ENCODE measurements around the gene SSRP1. TPM values are rescaled to one million over a fixed set of nuclear protein-coding genes. Genes with fewer than 3 reads are reported as not detected.
A peak's percentile ranks its signal among the peaks of the same experiment; 100 is the strongest.

SSRP1 gene
- polyA plus RNA-seq, 1 experiment = 113 TPM

- TF ChIP-seq, protein P1, sequence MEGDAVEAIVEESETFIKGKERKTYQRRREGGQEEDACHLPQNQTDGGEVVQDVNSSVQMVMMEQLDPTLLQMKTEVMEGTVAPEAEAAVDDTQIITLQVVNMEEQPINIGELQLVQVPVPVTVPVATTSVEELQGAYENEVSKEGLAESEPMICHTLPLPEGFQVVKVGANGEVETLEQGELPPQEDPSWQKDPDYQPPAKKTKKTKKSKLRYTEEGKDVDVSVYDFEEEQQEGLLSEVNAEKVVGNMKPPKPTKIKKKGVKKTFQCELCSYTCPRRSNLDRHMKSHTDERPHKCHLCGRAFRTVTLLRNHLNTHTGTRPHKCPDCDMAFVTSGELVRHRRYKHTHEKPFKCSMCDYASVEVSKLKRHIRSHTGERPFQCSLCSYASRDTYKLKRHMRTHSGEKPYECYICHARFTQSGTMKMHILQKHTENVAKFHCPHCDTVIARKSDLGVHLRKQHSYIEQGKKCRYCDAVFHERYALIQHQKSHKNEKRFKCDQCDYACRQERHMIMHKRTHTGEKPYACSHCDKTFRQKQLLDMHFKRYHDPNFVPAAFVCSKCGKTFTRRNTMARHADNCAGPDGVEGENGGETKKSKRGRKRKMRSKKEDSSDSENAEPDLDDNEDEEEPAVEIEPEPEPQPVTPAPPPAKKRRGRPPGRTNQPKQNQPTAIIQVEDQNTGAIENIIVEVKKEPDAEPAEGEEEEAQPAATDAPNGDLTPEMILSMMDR (IDR thresholded peaks at IDR 0.05; ENCODE audit: low read depth, low read length) = peak; percentile 65
- no peak overlapping the region for H3K4me3 ChIP-seq (ENCODE audit: low read depth, low read length)
- peaks cover 7% of the 10 kb centered on the region for H3K27me3 ChIP-seq (ENCODE audit: control insufficient read depth, insufficient read depth, low read length)
- DNase-seq (ENCODE audit: low read depth, low spot score) = no peak
- H3K9me3 ChIP-seq (ENCODE audit: control insufficient read depth, insufficient read depth, low read length) = peaks cover 2% of the 10 kb centered on the region
- ChIA-PET CTCF (interaction anchor here (0.5 to 2.2 kb wide), 36 partner anchors 9 to 1429 kb away, joined by 3 to 41 read pairs (median 4); partner anchors contain the start of genes RTN4RL2 and TNKS1BP1), POLR2A (interaction anchor here (1.1 kb wide), 1 partner anchor 295 kb away, joined by 3 read pairs; no protein-coding TSS in a partner anchor)
- H3K27ac ChIP-seq (ENCODE audit: low read depth, low read length) = no peak overlapping the region
Observed at GRCh38 chr11:57345555-57346211, 10.0 kb upstream of the SSRP1 start.

- ChIA-PET POLR2A (no interaction called here), CTCF (interaction anchor here (1.9 to 2.2 kb wide), 2 partner anchors 113 to 139 kb away, joined by 11 to 19 read pairs; no protein-coding TSS in a partner anchor)
- Histone ChIP-seq H3K27ac (ENCODE audit: low read depth, low read length) (no peak overlapping the region), H3K27me3 (ENCODE audit: control insufficient read depth, insufficient read depth, low read length) (peaks cover 14% of the 10 kb centered on the region), H3K4me3 (ENCODE audit: low read depth, low read length) (no peak overlapping the region), H3K9me3 (ENCODE audit: control insufficient read depth, insufficient read depth, low read length) (no peaks in the 10 kb centered on the region; the same call in 1 of the 2 replicates)
- DNase-seq (ENCODE audit: low read depth, low spot score) = no peak
- TF ChIP-seq, protein P1 (IDR thresholded peaks at IDR 0.05; ENCODE audit: low read depth, low read length) = no peak
Observed at GRCh38 chr11:57344826-57345225, 9.1 kb upstream of the SSRP1 start.

- Histone ChIP-seq H3K27ac (ENCODE audit: low read depth, low read length) (no peak overlapping the region), H3K9me3 (ENCODE audit: control insufficient read depth, insufficient read depth, low read length) (no peaks in the 10 kb centered on the region), H3K27me3 (ENCODE audit: control insufficient read depth, insufficient read depth, low read length) (peaks cover 21% of the 10 kb centered on the region), H3K4me3 (ENCODE audit: low read depth, low read length) (no peak overlapping the region)
- TF ChIP-seq, protein P1 (IDR thresholded peaks at IDR 0.05; ENCODE audit: low read depth, low read length) = no peak
- DNase-seq (ENCODE audit: low read depth, low spot score) = no peak
- CTCF ChIA-PET = interaction anchor here (0.7 to 2.1 kb wide), 5 partner anchors 8 to 296 kb away, joined by 3 to 6 read pairs (median 4); no protein-coding TSS in a partner anchor
- POLR2A ChIA-PET = no interaction called here
Observed at GRCh38 chr11:57343825-57344224, 8.1 kb upstream of the SSRP1 start.

DNA sequence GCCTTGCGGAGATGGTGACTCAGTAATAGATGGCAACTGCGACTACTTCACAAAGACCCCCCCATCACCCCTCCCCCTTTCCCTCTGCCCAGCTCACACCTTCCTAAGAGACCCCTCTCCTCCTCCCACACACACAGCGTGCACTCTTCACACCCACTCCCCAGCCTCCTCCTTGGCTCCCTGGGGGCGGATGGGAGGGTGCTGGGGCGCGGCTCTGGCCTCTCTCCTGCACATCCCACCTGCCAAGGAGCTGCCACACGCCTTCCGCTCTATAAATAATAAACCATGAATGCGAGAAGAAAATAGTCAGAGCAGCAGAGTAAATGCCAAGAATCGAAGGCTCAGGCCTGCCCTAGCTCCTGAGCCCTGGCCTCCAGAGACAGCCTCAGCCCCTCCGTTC lies 7.0 kb upstream of the SSRP1 start:
- CTCF ChIA-PET = interaction anchor here (0.5 to 2.1 kb wide), 5 partner anchors 97 to 332 kb away, joined by 3 to 6 read pairs (median 3); no protein-coding TSS in a partner anchor
- TF ChIP-seq, protein P1 (IDR thresholded peaks at IDR 0.05; ENCODE audit: low read depth, low read length) = no peak

DNA sequence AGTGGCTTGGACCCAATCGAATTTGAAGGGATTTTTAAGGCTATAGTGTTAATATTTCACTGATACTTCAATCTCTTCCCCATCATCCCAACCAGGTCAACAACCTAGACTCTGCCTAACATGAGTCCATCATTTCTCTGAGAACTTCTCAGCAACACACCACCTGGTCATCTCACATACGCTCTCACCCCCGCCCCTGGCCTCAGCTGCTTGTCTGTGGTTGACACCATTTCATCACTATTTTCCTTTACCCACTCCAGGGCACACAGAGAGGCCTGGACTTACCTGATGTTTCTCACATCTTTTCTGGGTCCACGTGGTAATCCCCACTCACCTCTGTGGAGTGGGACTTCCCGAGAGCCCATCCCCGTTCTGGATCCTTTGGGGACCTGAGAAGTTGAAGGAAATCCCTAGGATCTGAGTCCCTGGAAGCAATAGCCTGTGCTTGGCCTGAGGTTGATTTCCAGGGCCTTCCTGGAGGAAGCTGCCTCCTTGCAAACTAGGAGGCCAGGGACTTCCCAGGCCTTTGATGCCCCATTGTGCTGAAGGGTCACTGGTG lies 5.6 kb upstream of the SSRP1 start:
- CTCF ChIA-PET = interaction anchor here (0.6 kb wide), 1 partner anchor 117 kb away, joined by 9 read pairs; no protein-coding TSS in a partner anchor
- POLR2A ChIA-PET = no interaction called here
- TF ChIP-seq, protein P1 (IDR thresholded peaks at IDR 0.05; ENCODE audit: low read depth, low read length) = no peak
- Histone ChIP-seq H3K27ac (ENCODE audit: low read depth, low read length) (no peak overlapping the region), H3K9me3 (ENCODE audit: control insufficient read depth, insufficient read depth, low read length) (no peaks in the 10 kb centered on the region), H3K27me3 (ENCODE audit: control insufficient read depth, insufficient read depth, low read length) (peaks cover 25% of the 10 kb centered on the region), H3K4me3 (ENCODE audit: low read depth, low read length) (no peak overlapping the region)
- no peak for DNase-seq (ENCODE audit: low read depth, low spot score)

More for the DNA sequence above, 7.0 kb upstream of the SSRP1 start:
- Histone ChIP-seq H3K27me3 (ENCODE audit: control insufficient read depth, insufficient read depth, low read length) (peaks cover 25% of the 10 kb centered on the region), H3K27ac (ENCODE audit: low read depth, low read length) (no peak overlapping the region), H3K9me3 (ENCODE audit: control insufficient read depth, insufficient read depth, low read length) (no peaks in the 10 kb centered on the region), H3K4me3 (ENCODE audit: low read depth, low read length) (no peak overlapping the region)
- no peak for DNase-seq (ENCODE audit: low read depth, low spot score)
- POLR2A ChIA-PET = no interaction called here
